Motor neuron (in vitro differentiated cells): Measurements from ENCODE around the gene GLYATL2. TPM values are rescaled to one million over a fixed set of nuclear protein-coding genes. Genes with fewer than 3 reads are reported as not detected.

ENCODE experiments used
- ATAC-seq, 8 experiments: fragments of 200-7000 bp; cut with Tn5 transposase; replicated peaks in 6 of 8; 2 replicates each; pipeline ENCODE4 v1.8.0; 2021; ENCODE audit warnings: mild to moderate bottlenecking in 8 of 8, moderate library complexity in 8 of 8
- H3K27ac ChIP-seq, 2 donors: fragments of 250-450 bp; sonication (Bioruptor Pico); 2 replicates each; pipeline ENCODE4 v1.9.0; 2021; ENCODE audit warnings: antibody characterized with exemption in 2 of 2, mild to moderate bottlenecking in 2 of 2, moderate library complexity in 1 of 2
- H3K4me1 ChIP-seq, 2 donors: fragments of 250-450 bp; sonication (Bioruptor Pico); replicated peaks in 1 of 2; 2 replicates each; pipeline ENCODE4 v1.6.1; 2021; ENCODE audit warnings: antibody characterized with exemption in 2 of 2, mild to moderate bottlenecking in 2 of 2, moderate library complexity in 1 of 2
- H3K4me3 ChIP-seq, 5 donors: fragments of 250-450 bp; sonication (Bioruptor Pico); 2 replicates each; pipeline ENCODE4 v1.9.0; 2021; ENCODE audit warnings: antibody characterized with exemption in 5 of 5, mild to moderate bottlenecking in 5 of 5, moderate library complexity in 4 of 5
- WGBS, 10 experiments: fragments of 450-650 bp; shearing (Covaris generic); methylation state at CpG; one replicate each; pipeline ENCODE4 v1.0.0; 2022; 5-methylcytosine and 5-hydroxymethylcytosine counted together
- in situ Hi-C, 9 experiments: fragments of 400-800 bp; cut with MboI; loops; one replicate each; pipeline ENCODE4 v1.15.0; 2021; ENCODE audit warnings: low sequenced_read_pairs in 9 of 9, low pct_unique_long_range_greater_than_20kb in 2 of 9; ENCODE audit not compliant: unreplicated experiment in 9 of 9
- total RNA-seq, 8 experiments: library from RNA; unstranded; fragments of 300-600 nt; gene quantifications; 2 replicates each; pipeline versions ENCODE4 v1.2.3 to v1.2.4, GENCODE V29; 2022

GLYATL2 gene
- total RNA-seq: 10 to 100 TPM in 1 of 8 experiments, 1 to 10 TPM in 6, not detected in 1; 1.0 to 19.4 (median 2.0) TPM

- Histone ChIP-seq H3K27ac (no peak within 1 kb of the TSS), H3K4me1 (no peaks in the 10 kb centered on the region), H3K4me3 (no peak within 1 kb of the TSS)
- peak in 1 of 8 experiments; percentile 30 for ATAC-seq
- in situ Hi-C loops: no loop called here
- 0 to 100% (median 58%) methylated on average over 1 to 3 of the region's 3 CpGs; no CpG with 5 or more reads in 2 of the 10 experiments for WGBS, 10 experiments
These were observed at the start of gene GLYATL2 for GRCh38 chr11:58844361-58845005. GLYATL2 (minus strand) TSS chr11:58844704; CDS start chr11:58839612, 5,092 bp downstream.

- Histone ChIP-seq H3K4me3 (no peak overlapping the region), H3K4me1 (peaks cover 0 to 5% of the 10 kb centered on the region in 2 donors), H3K27ac (no peak overlapping the region)
- WGBS, 10 experiments: 25 to 100% (median 60%) methylated on average over 1 to 2 of the region's 2 CpGs; no CpG with 5 or more reads in 3 of the 10 experiments
- in situ Hi-C loops: no loop called here
- ATAC-seq: no peak
These were observed 49.4 kb upstream of the GLYATL2 start for GRCh38 chr11:58893899-58894298.

GRCh38 chr11:58888579-58888978, 44.1 kb upstream of the GLYATL2 start:
- Histone ChIP-seq H3K4me1 (no peaks in the 10 kb centered on the region), H3K27ac (no peak overlapping the region), H3K4me3 (no peak overlapping the region)
- in situ Hi-C loops: no loop called here
- ATAC-seq: no peak

- ATAC-seq: peak in 3 of 8 experiments; percentile 87 to 93 (median 89)
- 0 to 100% (median 60%) methylated on average over 1 of the region's 1 CpG; no CpG with 5 or more reads in 3 of the 10 experiments for WGBS, 10 experiments
These were observed 42.9 kb upstream of the GLYATL2 start for GRCh38 chr11:58887452-58887851.

GRCh38 chr11:58880625-58881024, 36.1 kb upstream of the GLYATL2 start:
- WGBS, 10 experiments: 13 to 100% (median 100%) methylated on average over 1 of the region's 1 CpG; no CpG with 5 or more reads in 2 of the 10 experiments
- H3K4me1 ChIP-seq: no peaks in the 10 kb centered on the region
- H3K27ac ChIP-seq: no peak overlapping the region
- no peak overlapping the region for H3K4me3 ChIP-seq
- in situ Hi-C loops: no loop called here
- no peak for ATAC-seq

More at GRCh38 chr11:58887452-58887851, 42.9 kb upstream of the GLYATL2 start:
- in situ Hi-C loops: no loop called here
- Histone ChIP-seq H3K4me3 (no peak overlapping the region), H3K27ac (no peak overlapping the region), H3K4me1 (no peaks in the 10 kb centered on the region)

- in situ Hi-C loops: no loop called here
- H3K27ac ChIP-seq: no peak overlapping the region
- no peak for ATAC-seq
- no peak overlapping the region for H3K4me3 ChIP-seq
- no peaks in the 10 kb centered on the region for H3K4me1 ChIP-seq
These were observed 35.7 kb upstream of the GLYATL2 start for GRCh38 chr11:58880166-58880565.

- 28 to 100% (median 100%) methylated on average over 1 to 2 of the region's 2 CpGs; no CpG with 5 or more reads in 5 of the 10 experiments for WGBS, 10 experiments
- Histone ChIP-seq H3K27ac (no peak overlapping the region), H3K4me1 (no peaks in the 10 kb centered on the region), H3K4me3 (no peak overlapping the region)
- peak in 1 of 8 experiments; percentile 31 for ATAC-seq
- in situ Hi-C loops: no loop called here
These were observed 23.1 kb upstream of the GLYATL2 start for GRCh38 chr11:58867556-58867955.

- in situ Hi-C loops: no loop called here
These were observed 22.3 kb upstream of the GLYATL2 start for GRCh38 chr11:58866788-58867187.

GRCh38 chr11:58864335-58864734, 19.8 kb upstream of the GLYATL2 start:
- WGBS, 10 experiments: 0 to 60% (median 0%) methylated on average over 1 of the region's 1 CpG; no CpG with 5 or more reads in 2 of the 10 experiments
- H3K4me1 ChIP-seq: no peaks in the 10 kb centered on the region
- no peak overlapping the region for H3K4me3 ChIP-seq
- in situ Hi-C loops: no loop called here
- no peak overlapping the region for H3K27ac ChIP-seq
- no peak for ATAC-seq

More at GRCh38 chr11:58866788-58867187, 22.3 kb upstream of the GLYATL2 start:
- peak in 2 of 8 experiments; percentile 99 to 100 for ATAC-seq
- H3K27ac ChIP-seq: no peak overlapping the region
- H3K4me1 ChIP-seq: no peaks in the 10 kb centered on the region
- H3K4me3 ChIP-seq: no peak overlapping the region
- 50 to 100% (median 90%) methylated on average over 1 of the region's 1 CpG; no CpG with 5 or more reads in 6 of the 10 experiments for WGBS, 10 experiments

- no peak for ATAC-seq
- Histone ChIP-seq H3K4me1 (no peaks in the 10 kb centered on the region), H3K4me3 (no peak overlapping the region), H3K27ac (no peak overlapping the region)
- WGBS, 10 experiments: 0% methylated on average over 1 of the region's 1 CpG; no CpG with 5 or more reads in 9 of the 10 experiments
- in situ Hi-C loops: no loop called here
These were observed 19.2 kb upstream of the GLYATL2 start for GRCh38 chr11:58863697-58864096.

- Histone ChIP-seq H3K4me3 (no peak overlapping the region), H3K27ac (no peak overlapping the region), H3K4me1 (no peaks in the 10 kb centered on the region)
- WGBS, 10 experiments: 0 to 100% (median 91%) methylated on average over 1 of the region's 1 CpG
- in situ Hi-C loops: no loop called here
- no peak for ATAC-seq
These were observed 17.0 kb upstream of the GLYATL2 start for GRCh38 chr11:58861533-58861932.

GRCh38 chr11:58856806-58857205, 12.3 kb upstream of the GLYATL2 start:
- in situ Hi-C loops: no loop called here
- H3K27ac ChIP-seq: no peak overlapping the region
- H3K4me3 ChIP-seq: no peak overlapping the region
- ATAC-seq: peak in 1 of 8 experiments; percentile 55
- H3K4me1 ChIP-seq: no peaks in the 10 kb centered on the region

GRCh38 chr11:58845386-58845785, 882 bp upstream of the GLYATL2 start:
- ATAC-seq: no peak
- in situ Hi-C loops: no loop called here
- WGBS, 10 experiments: 6 to 100% (median 87%) methylated on average over 1 to 3 of the region's 3 CpGs; no CpG with 5 or more reads in 2 of the 10 experiments
- Histone ChIP-seq H3K4me1 (no peaks in the 10 kb centered on the region), H3K4me3 (no peak overlapping the region), H3K27ac (no peak overlapping the region)
